Stimulated activated CD4-positive, alpha-beta T cell treated with anti-CD3 and anti-CD28 coated beads, TNF-alpha, amount 100 ng/mL, for 48 hours (primary cell): ENCODE results near the gene N4BP2L2.
"Not testable (repeated sequence)": the region's sequence is repeated elsewhere in the genome, so short reads cannot be mapped to it uniquely, and the experiment has no call there.

ENCODE experiments used
- DNase-seq, 3 donors: peaks; one replicate each; pipeline ENCODE4 v3.0.0-alpha.2; 2020; ENCODE audit warnings: low read depth in 3 of 3

N4BP2L2 gene

GRCh38 chr13:32538621-32539246 is at the start of gene N4BP2L2:
Gene N4BP2L2 (minus strand): TSS chr13:32538795. CDS start chr13:32537027, 1,768 bp downstream.
- DNase-seq = peak; percentile 70 to 86 (median 83)

- DNase-seq = no peak
Measured at GRCh38 chr13:32587811-32588170, 49.2 kb upstream of the N4BP2L2 start.

GRCh38 chr13:32587011-32587810 is 48.6 kb upstream of the N4BP2L2 start:
- peak; percentile 23 to 49 (median 36) for DNase-seq

- DNase-seq = peak; percentile 88 to 94 (median 91)
Measured at GRCh38 chr13:32586080-32586900, 47.7 kb upstream of the N4BP2L2 start, which contains the start of gene PDS5B. Gene PDS5B (plus strand): TSS chr13:32586452. CDS start chr13:32648773, 62,321 bp downstream.

- DNase-seq = no peak
Measured at GRCh38 chr13:32585550-32586079, 47.0 kb upstream of the N4BP2L2 start.

GRCh38 chr13:32582991-32583390 is 44.4 kb upstream of the N4BP2L2 start:
- no peak for DNase-seq

- DNase-seq = no peak
Measured at GRCh38 chr13:32582281-32582680, 43.7 kb upstream of the N4BP2L2 start.

- no peak for DNase-seq
Measured at GRCh38 chr13:32581177-32581786, 42.7 kb upstream of the N4BP2L2 start.

- no peak for DNase-seq
Measured at GRCh38 chr13:32577032-32577431, 38.4 kb upstream of the N4BP2L2 start.

- DNase-seq = not testable (repeated sequence)
Measured at GRCh38 chr13:32575687-32576086, 37.1 kb upstream of the N4BP2L2 start.

- DNase-seq = not testable (repeated sequence)
Measured at GRCh38 chr13:32560842-32561241, 22.2 kb upstream of the N4BP2L2 start.

GRCh38 chr13:32555613-32556012 is 17.0 kb upstream of the N4BP2L2 start:
- no peak for DNase-seq

- DNase-seq = no peak
Measured at GRCh38 chr13:32553720-32554119, 15.1 kb upstream of the N4BP2L2 start.

GRCh38 chr13:32549788-32550187 is 11.2 kb upstream of the N4BP2L2 start:
- no peak for DNase-seq

GRCh38 chr13:32548837-32549236 is 10.2 kb upstream of the N4BP2L2 start:
- no peak for DNase-seq

GRCh38 chr13:32545083-32545482 is 6.5 kb upstream of the N4BP2L2 start:
- DNase-seq = no peak

- no peak for DNase-seq
Measured at GRCh38 chr13:32542221-32542620, 3.6 kb upstream of the N4BP2L2 start.

GRCh38 chr13:32538143-32538620 is 413 bp downstream of the N4BP2L2 start:
- DNase-seq = peak in 1 of 3 donors; percentile 8

- DNase-seq = peak; percentile 9 to 34 (median 20)
Measured at GRCh38 chr13:32537580-32538142, 934 bp downstream of the N4BP2L2 start.

GRCh38 chr13:32535748-32536147 is 2.8 kb downstream of the N4BP2L2 start:
- no peak for DNase-seq

- DNase-seq = no peak
Measured at GRCh38 chr13:32535115-32535514, 3.5 kb downstream of the N4BP2L2 start.
